CD4-positive, alpha-beta memory T cell (primary cell): Measurements from ENCODE around the gene FBXO44. TPM values are rescaled to one million over a fixed set of nuclear protein-coding genes. Genes with fewer than 3 reads are reported as not detected.
"Not testable (repeated sequence)": the region's sequence is repeated elsewhere in the genome, so short reads cannot be mapped to it uniquely, and the experiment has no call there.

ENCODE experiments used
- CTCF ChIA-PET: fragments of 350-600 bp; sonication (Branson Sonifier 250); formaldehyde crosslinking; loops from one replicate; lab custom pipeline; 2021; ENCODE audit warnings: inconsistent platforms; ENCODE audit not compliant: partially characterized antibody; lab: Charles Lee
- POLR2A ChIA-PET: fragments of 350-600 bp; sonication (Branson Sonifier 250); formaldehyde crosslinking; loops from one replicate; lab custom pipeline; 2021; ENCODE audit not compliant: partially characterized antibody; lab: Charles Lee
- DNase-seq, 5 donors: peaks; one replicate each; pipeline versions ENCODE4 v3.0.0 to v3.0.0-alpha.2; 2020 to 2022; ENCODE audit warnings: mixed read lengths in 1 of 5
- H3K27ac ChIP-seq: one replicate; pipeline ENCODE4 v1.7.0; 2013; ENCODE audit warnings: low read depth, low read length
- H3K27me3 ChIP-seq: 2 replicates; pipeline ENCODE4 v1.7.0; 2013; ENCODE audit warnings: mild to moderate bottlenecking, low read length, moderate library complexity; ENCODE audit not compliant: insufficient read depth
- H3K36me3 ChIP-seq: 2 replicates; pipeline ENCODE4 v1.7.0; 2013; ENCODE audit warnings: mild to moderate bottlenecking, low read length, moderate library complexity; ENCODE audit not compliant: insufficient read depth
- H3K4me1 ChIP-seq: 2 replicates; pipeline ENCODE4 v1.7.0; 2013; ENCODE audit warnings: mild to moderate bottlenecking, low read length, moderate library complexity; ENCODE audit not compliant: insufficient read depth
- H3K4me3 ChIP-seq, 2 donors: one replicate each; pipeline ENCODE4 v1.7.0; 2013; ENCODE audit warnings: low read length in 2 of 2, mild to moderate bottlenecking in 1 of 2
- H3K9me3 ChIP-seq, 2 donors: one replicate each; pipeline ENCODE4 v1.7.0; 2013; ENCODE audit warnings: low read length in 2 of 2, control low read depth in 1 of 2; ENCODE audit not compliant: control insufficient read depth in 1 of 2
- H3K27ac Mint-ChIP-seq, 7 donors: one replicate each; pipeline ENCODE4 v1.8.0; 2020 to 2021; ENCODE audit warnings: mixed read lengths in 7 of 7, mild to moderate bottlenecking in 6 of 7, inconsistent platforms in 3 of 7, moderate library complexity in 3 of 7
- H3K27me3 Mint-ChIP-seq, 2 donors: one replicate each; pipeline ENCODE4 v1.8.0; 2020 to 2021; ENCODE audit warnings: mixed read lengths in 2 of 2
- H3K36me3 Mint-ChIP-seq, 2 donors: one replicate each; pipeline ENCODE4 v1.8.0; 2020 to 2021; ENCODE audit warnings: mixed read lengths in 2 of 2, inconsistent platforms in 1 of 2, mild to moderate bottlenecking in 1 of 2
- H3K4me1 Mint-ChIP-seq, 4 donors: one replicate each; pipeline ENCODE4 v1.8.0; 2020 to 2021; ENCODE audit warnings: mixed read lengths in 4 of 4, mild to moderate bottlenecking in 1 of 4
- H3K4me3 Mint-ChIP-seq, 8 donors: one replicate each; pipeline ENCODE4 v1.8.0; 2020 to 2021; ENCODE audit warnings: mixed read lengths in 8 of 8, mild to moderate bottlenecking in 7 of 8, moderate library complexity in 6 of 8, inconsistent platforms in 3 of 8
- H3K9me3 Mint-ChIP-seq, 8 donors: one replicate each; pipeline ENCODE4 v1.8.0; 2020 to 2021; ENCODE audit warnings: mixed read lengths in 8 of 8, mild to moderate bottlenecking in 5 of 8, inconsistent platforms in 3 of 8, moderate library complexity in 1 of 8
- intact Hi-C: fragments of 100-400 bp; cut with micrococcal nuclease; formaldehyde crosslinking; loops from one replicate; pipeline ENCODE4 v1.15.1; 2023
- polyA plus RNA-seq, 2 donors: library from polyadenylated mRNA; unstranded; fragments of 300-500 nt; fragmentation: Illumina TruSeq; gene quantifications; one replicate each; pipeline ENCODE4 v1.2.3, GENCODE V29; 2021
- total RNA-seq, 2 experiments: library from RNA; stranded (reverse); gene quantifications; one replicate each; pipeline ENCODE4 v1.2.3, GENCODE V29; 2021

The FBXO44 gene
- total RNA-seq, result 10 to 100 TPM; 56.7 to 56.9 TPM
- 10 to 100 TPM in 1 of 2 donors, 1 to 10 TPM in 1; 10.0 to 11.0 TPM for polyA plus RNA-seq

GRCh38 chr1:11654137-11654938 lies at the start of gene FBXO44, which contains the start of gene FBXO2:
TSS of gene FBXO44 (plus strand) at chr1:11654877. CDS start at chr1:11655836, 959 bp downstream.
TSS of gene FBXO2 (minus strand) at chr1:11654429. CDS start at chr1:11654340, 89 bp downstream.
- peak within 1 kb of the TSS in 5 of 7 donors; percentile 6 to 75 (median 60) for H3K27ac Mint-ChIP-seq
- Histone ChIP-seq H3K4me1 (peaks cover 32% of the 10 kb centered on the region), H3K27me3 (no peaks in the 10 kb centered on the region), H3K4me3 (peak within 1 kb of the TSS; percentile 55 to 58), H3K9me3 (no peaks in the 10 kb centered on the region), H3K36me3 (peaks cover 7% of the 10 kb centered on the region), H3K27ac (peak within 1 kb of the TSS; percentile 38)
- ChIA-PET POLR2A (interaction anchor here (0.7 to 8.1 kb wide), 9 partner anchors 9 to 642 kb away, joined by 3 to 73 read pairs (median 4); partner anchors contain the start of genes AGTRAP, FBXO6, MAD2L2 and TARDBP), CTCF (interaction anchor here (1.0 to 13.4 kb wide), 7 partner anchors 10 to 66 kb away, joined by 3 to 165 read pairs (median 4); partner anchors contain the start of gene FBXO6)
- H3K4me3 Mint-ChIP-seq, result peak within 1 kb of the TSS; percentile 66 to 84 (median 77)
- peak; percentile 50 to 77 (median 67) for DNase-seq
- H3K4me1 Mint-ChIP-seq, result peaks cover 11 to 44% (median 31%) of the 10 kb centered on the region in 4 donors
- H3K36me3 Mint-ChIP-seq, result peaks cover 0 to 7% of the 10 kb centered on the region in 2 donors
- intact Hi-C loops, result loop anchor here (1.0 kb wide), 2 partner anchors 10 to 27 kb away; partner anchors contain the start of genes FBXO6 and MAD2L2
- no peaks in the 10 kb centered on the region for H3K9me3 Mint-ChIP-seq
- H3K27me3 Mint-ChIP-seq, result no peaks in the 10 kb centered on the region

- H3K4me3 Mint-ChIP-seq, result no peak overlapping the region
- no peaks in the 10 kb centered on the region for H3K36me3 ChIP-seq
- ChIA-PET CTCF (no interaction called here), POLR2A (no interaction called here)
- no peak overlapping the region for H3K27ac Mint-ChIP-seq
- H3K9me3 ChIP-seq, result no peaks in the 10 kb centered on the region
- no peak for DNase-seq
- H3K36me3 Mint-ChIP-seq, result no peaks in the 10 kb centered on the region
- no peaks in the 10 kb centered on the region for H3K4me1 Mint-ChIP-seq
- H3K27me3 ChIP-seq, result no peaks in the 10 kb centered on the region
- H3K27ac ChIP-seq, result no peak overlapping the region
- no peak overlapping the region for H3K4me3 ChIP-seq
- peaks cover 0 to 5% of the 10 kb centered on the region in 2 donors for H3K27me3 Mint-ChIP-seq
- peaks cover 0 to 2% (median 0%) of the 10 kb centered on the region in 8 donors for H3K9me3 Mint-ChIP-seq
- H3K4me1 ChIP-seq, result no peaks in the 10 kb centered on the region
- intact Hi-C loops, result no loop called here
These were observed 47.9 kb upstream of the FBXO44 start for GRCh38 chr1:11606775-11607174.

GRCh38 chr1:11608596-11609130 lies 46.0 kb upstream of the FBXO44 start:
- H3K27me3 ChIP-seq, POLR2A ChIA-PET, H3K27me3 Mint-ChIP-seq, DNase-seq, H3K9me3 Mint-ChIP-seq, H3K4me3 ChIP-seq, H3K4me1 Mint-ChIP-seq, H3K4me1 ChIP-seq, H3K36me3 Mint-ChIP-seq, H3K36me3 ChIP-seq, H3K27ac Mint-ChIP-seq, CTCF ChIA-PET, H3K4me3 Mint-ChIP-seq, intact Hi-C loops, H3K9me3 ChIP-seq, H3K27ac ChIP-seq: not testable (repeated sequence)

- H3K27me3 Mint-ChIP-seq, POLR2A ChIA-PET, H3K36me3 ChIP-seq, H3K27ac Mint-ChIP-seq, CTCF ChIA-PET, intact Hi-C loops, H3K27ac ChIP-seq, H3K4me1 Mint-ChIP-seq, DNase-seq, H3K9me3 ChIP-seq, H3K27me3 ChIP-seq, H3K4me3 Mint-ChIP-seq, H3K9me3 Mint-ChIP-seq, H3K36me3 Mint-ChIP-seq, H3K4me3 ChIP-seq, H3K4me1 ChIP-seq: not testable (repeated sequence)
These were observed 45.3 kb upstream of the FBXO44 start for GRCh38 chr1:11609378-11609777.

- no peaks in the 10 kb centered on the region for H3K9me3 ChIP-seq
- ChIA-PET CTCF (no interaction called here), POLR2A (interaction anchor here (0.5 kb wide), 1 partner anchor 55 kb away, joined by 3 read pairs; no protein-coding TSS in a partner anchor)
- Mint-ChIP-seq H3K36me3 (no peaks in the 10 kb centered on the region), H3K27ac (no peak overlapping the region), H3K4me1 (no peaks in the 10 kb centered on the region), H3K9me3 (peaks cover 0 to 2% (median 0%) of the 10 kb centered on the region in 8 donors), H3K4me3 (no peak overlapping the region), H3K27me3 (peaks cover under 1 to 4% of the 10 kb centered on the region in 2 donors)
- no peaks in the 10 kb centered on the region for H3K4me1 ChIP-seq
- H3K4me3 ChIP-seq, result no peak overlapping the region
- DNase-seq, result no peak
- no peak overlapping the region for H3K27ac ChIP-seq
- no peaks in the 10 kb centered on the region for H3K27me3 ChIP-seq
- H3K36me3 ChIP-seq, result no peaks in the 10 kb centered on the region
- intact Hi-C loops, result no loop called here
These were observed 44.0 kb upstream of the FBXO44 start for GRCh38 chr1:11610629-11611180.

- no peak for DNase-seq
- no peaks in the 10 kb centered on the region for H3K36me3 ChIP-seq
- Mint-ChIP-seq H3K36me3 (no peaks in the 10 kb centered on the region), H3K4me1 (no peaks in the 10 kb centered on the region), H3K4me3 (no peak overlapping the region), H3K9me3 (peaks cover 0 to 2% (median 0%) of the 10 kb centered on the region in 8 donors), H3K27me3 (peaks cover 3 to 4% of the 10 kb centered on the region in 2 donors), H3K27ac (no peak overlapping the region)
- ChIA-PET CTCF (no interaction called here), POLR2A (interaction anchor here (0.5 kb wide), 1 partner anchor 53 kb away, joined by 3 read pairs; no protein-coding TSS in a partner anchor)
- intact Hi-C loops, result no loop called here
- H3K9me3 ChIP-seq, result no peaks in the 10 kb centered on the region
- no peak overlapping the region for H3K4me3 ChIP-seq
- no peak overlapping the region for H3K27ac ChIP-seq
- H3K27me3 ChIP-seq, result no peaks in the 10 kb centered on the region
- no peaks in the 10 kb centered on the region for H3K4me1 ChIP-seq
These were observed 42.9 kb upstream of the FBXO44 start for GRCh38 chr1:11611638-11612327.
